H9 (cell line): ENCODE measurements around the gene MTIF2. TPM values are rescaled to one million over a fixed set of nuclear protein-coding genes. Genes with fewer than 3 reads are reported as not detected.

ENCODE experiments used
- DNase-seq: peaks from one replicate; pipeline ENCODE4 v3.0.0-alpha.2; 2017
- H2AFZ ChIP-seq: one replicate; pipeline ENCODE4 v1.6.1; 2013; ENCODE audit warnings: mild to moderate bottlenecking, low read length, control low read depth, moderate library complexity
- H2AK5ac ChIP-seq: 2 replicates; pipeline ENCODE4 v1.6.1; 2013; ENCODE audit warnings: low read length, control low read depth, mixed read lengths; ENCODE audit not compliant: insufficient read length
- H2BK120ac ChIP-seq: one replicate; pipeline ENCODE4 v1.6.1; 2013; ENCODE audit warnings: low read depth, mild to moderate bottlenecking, low read length, control low read depth, inconsistent platforms; ENCODE audit not compliant: poor library complexity, severe bottlenecking
- H2BK12ac ChIP-seq: 2 replicates; pipeline ENCODE4 v1.6.1; 2013; ENCODE audit warnings: low read length, control low read depth, mixed read lengths, low read depth; ENCODE audit not compliant: insufficient read length
- H2BK15ac ChIP-seq: 2 replicates; pipeline ENCODE4 v1.6.1; 2013; ENCODE audit warnings: low read depth, low read length, control low read depth
- H2BK20ac ChIP-seq: one replicate; pipeline ENCODE4 v1.6.1; 2013; ENCODE audit warnings: low read depth, mild to moderate bottlenecking, low read length, control low read depth, inconsistent platforms; ENCODE audit not compliant: poor library complexity, severe bottlenecking
- H2BK5ac ChIP-seq: 2 replicates; pipeline ENCODE4 v1.6.1; 2013; ENCODE audit warnings: low read length, control low read depth, mixed read lengths; ENCODE audit not compliant: insufficient read length
- H3K14ac ChIP-seq: 2 replicates; pipeline ENCODE4 v1.6.1; 2013; ENCODE audit warnings: low read length, control low read depth; ENCODE audit not compliant: insufficient read depth
- H3K18ac ChIP-seq: 2 replicates; pipeline ENCODE4 v1.6.1; 2013; ENCODE audit warnings: low read depth, mild to moderate bottlenecking, mixed read lengths, low read length, control low read depth; ENCODE audit not compliant: insufficient read length
- H3K23ac ChIP-seq: 2 replicates; pipeline ENCODE4 v1.6.1; 2013; ENCODE audit warnings: low read length, control low read depth, mixed read lengths, low read depth; ENCODE audit not compliant: insufficient read length
- H3K23me2 ChIP-seq: 2 replicates; pipeline ENCODE4 v1.6.1; 2013; ENCODE audit warnings: low read depth, mild to moderate bottlenecking, mixed read lengths, low read length, control low read depth; ENCODE audit not compliant: insufficient read length, poor library complexity, severe bottlenecking
- H3K27ac ChIP-seq: 2 replicates; pipeline ENCODE4 v1.5.1; 2013; ENCODE audit warnings: low read length, control low read depth, mixed read lengths, low read depth; ENCODE audit not compliant: insufficient read length
- H3K27me3 ChIP-seq: 2 replicates; pipeline ENCODE4 v1.6.1; 2013; ENCODE audit warnings: low read length, control low read depth, inconsistent platforms; ENCODE audit not compliant: insufficient read depth
- H3K4ac ChIP-seq: 2 replicates; pipeline ENCODE4 v1.6.1; 2013; ENCODE audit warnings: low read depth, mild to moderate bottlenecking, control low read depth, inconsistent platforms, low read length, moderate library complexity
- H3K4me1 ChIP-seq: 2 replicates; pipeline ENCODE4 v1.6.1; 2013; ENCODE audit warnings: low read length, control low read depth, inconsistent platforms; ENCODE audit not compliant: insufficient read depth
- H3K4me2 ChIP-seq: 2 replicates; pipeline ENCODE4 v1.6.1; 2013; ENCODE audit warnings: low read length, control low read depth, mixed read lengths; ENCODE audit not compliant: insufficient read length, insufficient read depth
- H3K56ac ChIP-seq: 2 replicates; pipeline ENCODE4 v1.6.1; 2013; ENCODE audit warnings: low read depth, mild to moderate bottlenecking, mixed read lengths, low read length, control low read depth; ENCODE audit not compliant: insufficient read length
- H3K79me1 ChIP-seq: 2 replicates; pipeline ENCODE4 v1.6.1; 2013; ENCODE audit warnings: low read depth, mild to moderate bottlenecking, moderate library complexity, low read length, control low read depth, inconsistent platforms; ENCODE audit not compliant: insufficient read depth, poor library complexity, severe bottlenecking
- H3K79me2 ChIP-seq: 2 replicates; pipeline ENCODE4 v1.6.1; 2013; ENCODE audit warnings: low read length, control low read depth, inconsistent platforms; ENCODE audit not compliant: insufficient read depth
- H3K9ac ChIP-seq: 2 replicates; pipeline ENCODE4 v1.6.1; 2013; ENCODE audit warnings: low read length, control low read depth, mixed read lengths; ENCODE audit not compliant: insufficient read length; ENCODE audit errors: extremely low read depth
- H3K9me3 ChIP-seq: one replicate; pipeline ENCODE4 v1.6.1; 2013; ENCODE audit warnings: low read depth, low read length, inconsistent platforms; ENCODE audit not compliant: control insufficient read depth
- H3T11ph ChIP-seq: one replicate; pipeline ENCODE4 v1.6.1; 2013; ENCODE audit warnings: mild to moderate bottlenecking, low read length, control low read depth, inconsistent platforms
- H4K20me1 ChIP-seq: one replicate; pipeline ENCODE4 v1.6.1; 2013; ENCODE audit not compliant: control insufficient read depth, insufficient read length, insufficient read depth
- H4K5ac ChIP-seq: 2 replicates; pipeline ENCODE4 v1.6.1; 2013; ENCODE audit warnings: low read depth, mild to moderate bottlenecking, mixed read lengths, low read length, control low read depth; ENCODE audit not compliant: insufficient read length
- H4K8ac ChIP-seq: replicated peaks from 2 replicates; pipeline ENCODE4 v1.6.1; 2013; ENCODE audit warnings: low read length, control low read depth, mixed read lengths, low read depth; ENCODE audit not compliant: insufficient read length
- H4K91ac ChIP-seq: 2 replicates; pipeline ENCODE4 v1.6.1; 2013; ENCODE audit warnings: low read depth, mild to moderate bottlenecking, moderate library complexity, mixed read lengths, low read length, control low read depth; ENCODE audit not compliant: insufficient read length
- H3K27ac Mint-ChIP-seq, 3 experiments: 2 replicates in 2 of 3; 3 replicates in 1 of 3; pipeline ENCODE4 v1.8.0; 2020 to 2021; ENCODE audit warnings: mixed read lengths in 3 of 3, mild to moderate bottlenecking in 1 of 3, moderate library complexity in 1 of 3
- H3K27me3 Mint-ChIP-seq: 2 replicates; pipeline ENCODE4 v1.8.0; 2021; ENCODE audit warnings: low read depth, mild to moderate bottlenecking, moderate library complexity, mixed read lengths
- H3K36me3 Mint-ChIP-seq, 3 experiments: 2 replicates in 2 of 3; 3 replicates in 1 of 3; pipeline ENCODE4 v1.8.0; 2020 to 2021; ENCODE audit warnings: low read depth in 3 of 3, mixed read lengths in 3 of 3; ENCODE audit not compliant: insufficient read depth in 1 of 3
- H3K4me1 Mint-ChIP-seq, 2 experiments: 2 replicates each; pipeline ENCODE4 v1.8.0; 2020; ENCODE audit warnings: mixed read lengths in 2 of 2
- H3K4me3 Mint-ChIP-seq, 2 experiments: 2 replicates in 1 of 2; 3 replicates in 1 of 2; pipeline ENCODE4 v1.8.0; 2020 to 2021; ENCODE audit warnings: mild to moderate bottlenecking in 2 of 2, mixed read lengths in 2 of 2, moderate library complexity in 1 of 2
- H3K9me3 Mint-ChIP-seq, 2 experiments: 2 replicates in 1 of 2; 3 replicates in 1 of 2; pipeline ENCODE4 v1.8.0; 2020; ENCODE audit warnings: mild to moderate bottlenecking in 2 of 2, mixed read lengths in 2 of 2, moderate library complexity in 1 of 2
- WGBS: extraction: QIAGEN DNeasy Blood & Tissue Kit; methylation state at CpG from one replicate; pipeline ENCODE4 v1.1.7; 2013; ENCODE audit warnings: missing lambda C conversion rate, low lambda C conversion rate, mixed read lengths; ENCODE audit not compliant: insufficient read length; ENCODE audit errors: extremely low coverage; 5-methylcytosine and 5-hydroxymethylcytosine counted together
- total RNA-seq: library from RNA; stranded (reverse); gene quantifications from 2 replicates; pipeline ENCODE4 v1.2.1, GENCODE V29; 2021
- TF ChIP-seq, protein P1 (sequence below): fragments of 200-600 bp; sonication (generic); conservative IDR thresholded peaks from 3 replicates; pipeline ENCODE4 v1.8.0; 2021; ENCODE audit warnings: antibody characterized with exemption, mild to moderate bottlenecking

MTIF2 gene
- total RNA-seq, 1 experiment from 2014 or later = 35.6 TPM

DNA sequence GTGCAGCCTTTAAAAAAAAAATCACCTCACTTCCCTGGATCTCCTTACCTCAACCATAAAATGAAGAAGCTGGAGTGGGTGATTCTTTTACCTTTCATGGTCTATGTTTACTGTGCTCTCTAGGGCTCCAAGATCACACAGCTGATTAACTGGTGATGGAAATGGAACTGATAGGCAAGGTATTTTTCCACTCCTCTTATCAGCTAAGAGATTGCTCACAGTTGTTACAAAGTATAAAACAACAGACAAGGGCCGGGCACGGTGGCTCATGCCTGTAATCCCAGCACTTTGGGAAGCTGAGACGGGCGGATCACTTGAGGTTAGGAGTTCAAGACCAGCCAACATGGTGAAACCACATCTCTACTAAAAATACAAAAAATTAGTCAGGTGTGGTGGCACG is 22.0 kb downstream of the MTIF2 start:
- Histone ChIP-seq H3K4me2 (no peak overlapping the region), H4K8ac (no peak overlapping the region), H3K27ac (no peak overlapping the region), H4K91ac (no peak overlapping the region), H3K9ac (no peak overlapping the region), H3K4ac (no peak overlapping the region), H3K79me2 (no peaks in the 10 kb centered on the region), H4K5ac (no peak overlapping the region), H3K23ac (no peak overlapping the region), H3K9me3 (no peaks in the 10 kb centered on the region), H2BK5ac (no peak overlapping the region), H3K14ac (no peak overlapping the region), H3K56ac (no peak overlapping the region), H2BK120ac (no peak overlapping the region), H2BK20ac (no peak overlapping the region), H4K20me1 (no peaks in the 10 kb centered on the region), H3K4me1 (no peaks in the 10 kb centered on the region), H3K27me3 (no peaks in the 10 kb centered on the region), H3K23me2 (no peaks in the 10 kb centered on the region), H2AK5ac (no peak overlapping the region), H3K18ac (no peak overlapping the region), H2BK15ac (no peak overlapping the region), H3T11ph (no peak overlapping the region), H3K79me1 (no peaks in the 10 kb centered on the region), H2AFZ (no peak overlapping the region), H2BK12ac (no peak overlapping the region)
- TF ChIP-seq, protein P1, sequence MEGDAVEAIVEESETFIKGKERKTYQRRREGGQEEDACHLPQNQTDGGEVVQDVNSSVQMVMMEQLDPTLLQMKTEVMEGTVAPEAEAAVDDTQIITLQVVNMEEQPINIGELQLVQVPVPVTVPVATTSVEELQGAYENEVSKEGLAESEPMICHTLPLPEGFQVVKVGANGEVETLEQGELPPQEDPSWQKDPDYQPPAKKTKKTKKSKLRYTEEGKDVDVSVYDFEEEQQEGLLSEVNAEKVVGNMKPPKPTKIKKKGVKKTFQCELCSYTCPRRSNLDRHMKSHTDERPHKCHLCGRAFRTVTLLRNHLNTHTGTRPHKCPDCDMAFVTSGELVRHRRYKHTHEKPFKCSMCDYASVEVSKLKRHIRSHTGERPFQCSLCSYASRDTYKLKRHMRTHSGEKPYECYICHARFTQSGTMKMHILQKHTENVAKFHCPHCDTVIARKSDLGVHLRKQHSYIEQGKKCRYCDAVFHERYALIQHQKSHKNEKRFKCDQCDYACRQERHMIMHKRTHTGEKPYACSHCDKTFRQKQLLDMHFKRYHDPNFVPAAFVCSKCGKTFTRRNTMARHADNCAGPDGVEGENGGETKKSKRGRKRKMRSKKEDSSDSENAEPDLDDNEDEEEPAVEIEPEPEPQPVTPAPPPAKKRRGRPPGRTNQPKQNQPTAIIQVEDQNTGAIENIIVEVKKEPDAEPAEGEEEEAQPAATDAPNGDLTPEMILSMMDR = no peak
- H3K9me3 Mint-ChIP-seq = no peaks in the 10 kb centered on the region
- no peak overlapping the region for H3K4me3 Mint-ChIP-seq
- H3K27me3 Mint-ChIP-seq = no peaks in the 10 kb centered on the region
- peaks cover 5 to 66% (median 29%) of the 10 kb centered on the region in 3 experiments; a peak in 6 of 7 replicates for H3K36me3 Mint-ChIP-seq
- DNase-seq = no peak
- no peak overlapping the region; a peak in 1 of 7 replicates for H3K27ac Mint-ChIP-seq
- H3K4me1 Mint-ChIP-seq = no peaks in the 10 kb centered on the region
- WGBS = no CpG with 5 or more reads among the region's 5 CpGs
